ENCODE results near the gene CCNI2.

The CCNI2 gene

DNA sequence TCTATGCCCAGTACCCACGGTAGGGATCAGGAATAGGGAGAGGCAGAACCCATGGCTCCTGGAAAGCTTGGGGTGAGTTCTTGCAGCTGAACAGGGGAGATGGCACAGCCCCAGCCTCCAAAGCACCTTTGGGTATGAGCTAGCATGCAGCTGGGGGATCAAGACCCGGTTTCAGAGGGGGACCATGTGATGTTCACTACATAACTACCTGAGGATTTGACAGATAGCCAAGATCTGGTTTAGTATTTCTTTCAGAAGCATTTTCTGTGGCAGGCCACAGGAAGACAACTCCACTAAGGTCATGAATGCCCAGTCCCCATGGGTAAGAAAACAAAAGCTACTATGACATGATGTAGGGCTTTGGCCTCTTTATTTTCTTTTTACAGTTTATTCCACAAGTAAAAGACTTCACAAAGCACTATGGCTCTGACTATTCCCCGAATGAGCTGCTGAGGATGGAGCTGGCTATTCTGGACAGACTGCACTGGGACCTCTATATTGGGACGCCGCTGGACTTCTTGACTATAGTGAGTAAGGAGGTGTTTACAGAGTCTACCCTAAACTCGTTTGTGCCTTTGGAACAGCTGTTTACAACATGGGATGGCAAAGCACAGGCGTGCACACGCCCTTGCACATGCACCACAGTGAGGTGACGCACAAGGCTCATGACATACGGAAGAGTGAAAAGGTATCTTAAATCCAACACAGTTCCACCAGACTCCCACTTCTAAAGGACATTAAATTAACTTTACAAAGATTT, 3.4 kb downstream of the CCNI2 start:
- DNase-seq (ENCODE audit: low read depth) = no peak

DNA sequence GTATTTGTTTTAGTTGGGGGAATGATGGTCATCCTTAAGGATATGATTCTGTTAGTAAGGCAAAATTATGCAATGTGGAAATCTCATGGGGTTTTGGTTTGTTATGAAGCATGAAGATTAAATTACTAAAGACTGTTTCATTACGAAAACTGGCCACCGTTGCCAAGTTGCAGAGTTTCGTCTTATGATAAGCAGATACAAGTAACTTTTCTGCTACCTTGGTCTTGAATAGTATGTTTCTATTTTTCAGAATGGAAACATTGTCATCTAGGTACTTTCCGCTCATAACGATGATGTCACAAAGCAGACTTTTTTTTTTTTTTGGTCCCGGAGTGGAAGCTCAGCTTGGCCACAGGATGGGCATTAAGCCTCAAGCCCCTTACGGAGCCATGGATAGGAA, 4.2 kb downstream of the CCNI2 start:
- DNase-seq (ENCODE audit: low read depth) = no peak

DNA sequence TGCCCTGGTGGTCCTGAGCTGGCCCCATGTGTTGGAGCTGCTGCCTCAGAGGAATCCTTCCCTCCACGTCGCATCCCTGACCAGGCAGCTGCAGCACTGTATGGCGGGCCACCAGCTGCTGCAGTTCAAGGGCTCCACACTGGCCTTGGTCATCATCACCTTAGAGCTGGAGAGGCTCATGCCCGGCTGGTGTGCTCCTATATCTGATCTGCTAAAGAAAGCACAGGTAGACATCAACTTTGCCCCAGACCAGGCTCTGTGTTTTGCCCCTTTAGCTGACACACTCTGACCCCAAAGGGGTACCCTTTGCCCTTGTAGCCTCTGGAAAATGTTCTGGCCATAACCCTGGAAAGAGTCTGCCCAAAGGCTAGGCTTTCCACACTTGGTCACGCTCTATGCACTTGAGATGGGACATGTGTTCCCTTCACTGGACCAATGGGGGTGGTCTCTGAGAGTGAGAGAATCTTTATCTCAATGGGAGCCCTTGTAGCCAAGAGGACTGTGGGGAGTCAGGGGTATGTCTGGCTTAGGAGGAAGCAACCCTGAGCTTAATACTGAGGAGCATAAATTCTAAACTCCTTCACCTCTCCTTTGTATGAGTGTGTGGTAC, 4.8 kb downstream of the CCNI2 start:
- DNase-seq (ENCODE audit: low read depth) = no peak

DNA sequence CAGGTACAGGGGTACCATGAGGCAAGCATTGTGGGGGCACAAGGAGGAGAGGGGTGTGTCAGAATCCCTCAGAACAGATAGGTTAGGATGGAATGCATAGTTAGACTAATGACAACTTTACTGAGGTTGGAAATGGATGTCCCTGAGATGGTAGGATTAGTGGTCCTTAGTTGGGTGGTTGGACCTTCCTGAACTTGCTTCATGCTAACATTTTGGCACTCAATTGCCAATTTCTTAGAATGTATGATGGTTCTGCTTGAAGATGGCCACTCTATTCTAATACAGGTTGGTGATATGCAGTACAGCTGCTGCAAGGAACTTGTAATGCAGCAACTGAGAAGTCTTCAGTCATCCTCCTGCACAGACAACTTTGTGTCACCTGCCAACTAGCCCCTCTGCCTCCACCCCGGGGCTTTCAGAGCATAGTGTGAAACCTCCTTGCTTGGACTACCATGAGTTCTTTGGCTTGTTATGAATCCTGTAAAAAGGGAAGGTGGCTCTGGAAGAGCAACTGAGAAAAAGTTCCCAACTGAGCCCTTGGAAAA, 5.4 kb downstream of the CCNI2 start:
- DNase-seq (ENCODE audit: low read depth) = no peak

DNA sequence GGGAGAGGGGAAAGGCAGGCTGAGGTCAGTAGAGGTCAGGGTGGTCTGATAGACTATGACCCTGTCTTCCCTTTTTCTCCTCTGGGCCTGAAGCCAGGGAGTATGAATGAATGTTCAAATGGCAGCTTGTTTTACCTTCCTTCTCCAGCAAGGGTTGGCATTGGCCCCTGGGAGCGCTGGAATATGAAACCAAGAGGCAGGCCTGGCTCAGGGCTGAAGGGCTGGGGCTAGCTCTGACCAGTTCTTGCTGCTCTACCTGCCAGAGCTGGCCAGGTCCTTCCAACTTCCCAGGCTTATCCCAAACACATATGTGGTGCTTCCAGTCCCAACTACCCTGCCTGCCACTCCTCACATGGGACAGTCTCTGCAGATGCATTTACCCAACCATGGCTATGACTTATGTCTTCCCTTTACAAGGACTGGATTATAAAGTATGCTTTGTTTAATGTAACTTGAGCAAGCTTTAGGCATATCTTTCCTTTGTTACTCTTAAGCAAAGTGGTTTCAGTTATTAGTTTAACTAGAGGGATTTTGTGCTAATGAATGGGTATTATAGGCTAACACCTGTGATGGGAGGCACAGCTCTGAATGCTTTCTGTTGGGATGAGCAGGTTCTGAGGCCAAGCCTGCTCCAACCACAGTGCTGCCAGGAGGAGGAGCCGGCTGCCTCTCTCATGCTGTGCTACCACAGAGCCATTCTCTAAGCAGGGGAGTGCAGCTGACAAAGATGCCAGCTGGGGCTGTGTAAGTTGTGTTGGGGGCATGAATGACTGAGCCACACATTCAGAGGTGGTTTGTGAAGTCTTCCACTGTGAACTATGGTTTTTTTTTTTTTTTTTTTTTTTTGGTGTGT, 6.1 kb downstream of the CCNI2 start:
- DNase-seq (ENCODE audit: low read depth) = no peak

DNA sequence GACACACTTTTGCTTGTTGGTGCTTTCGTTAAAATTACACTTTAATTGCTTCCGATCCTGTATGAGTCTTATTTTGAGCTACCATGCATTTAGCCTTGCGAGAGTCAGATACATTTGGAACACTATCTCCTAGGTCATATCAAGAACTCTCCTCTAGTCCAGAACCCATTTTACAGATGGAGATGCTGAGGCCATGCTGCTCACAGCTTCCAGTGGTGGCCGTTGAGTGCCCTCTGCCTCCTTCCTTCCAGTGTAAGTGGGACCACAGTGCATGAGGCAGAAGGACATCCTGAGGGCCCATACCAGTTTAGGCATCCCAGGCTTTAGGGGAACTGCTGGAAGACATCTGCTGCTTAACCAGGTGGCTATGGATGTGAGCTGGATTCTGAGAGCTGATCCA, 6.9 kb downstream of the CCNI2 start:
- no peak for DNase-seq (ENCODE audit: low read depth)

DNA sequence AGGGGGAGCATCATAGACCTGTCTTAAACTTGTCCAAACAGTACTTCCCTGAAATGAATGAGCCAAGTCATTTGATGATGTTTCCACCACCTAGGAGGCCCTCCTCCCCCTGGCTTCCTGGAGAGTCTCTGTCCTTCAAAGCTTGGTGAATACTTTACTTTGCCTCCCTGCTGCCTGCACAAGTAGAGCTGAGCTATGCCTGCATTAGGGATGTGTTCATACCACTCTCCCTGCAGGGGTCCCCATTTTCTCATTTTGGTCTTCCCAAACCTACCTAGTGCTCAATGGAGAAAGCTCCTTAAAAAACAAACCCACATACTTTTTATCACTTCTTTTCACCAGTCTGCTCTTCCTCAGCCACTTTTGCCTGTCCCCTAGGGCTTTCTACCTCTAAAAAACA, 7.7 kb downstream of the CCNI2 start:
- DNase-seq (ENCODE audit: low read depth) = no peak

DNA sequence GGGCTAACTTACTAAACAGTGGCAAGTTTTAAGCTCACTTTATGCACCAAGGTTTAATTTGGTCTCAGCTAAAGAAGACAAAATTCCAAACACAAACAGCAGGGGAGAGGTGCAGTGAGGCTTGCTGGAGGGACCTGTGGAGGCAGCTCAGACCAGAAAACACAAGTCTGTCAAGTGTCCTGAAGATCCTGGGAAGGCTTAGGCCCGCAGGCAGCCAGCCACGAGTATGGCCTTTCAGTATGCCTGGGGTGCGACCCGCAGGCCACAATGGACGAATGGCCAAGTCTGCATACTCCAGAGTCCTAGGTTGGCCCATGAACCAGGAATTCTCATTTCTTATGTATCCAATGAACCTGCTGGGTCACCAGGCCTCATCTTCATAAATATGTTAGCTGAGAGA, 9.3 kb downstream of the CCNI2 start:
- DNase-seq (ENCODE audit: low read depth) = no peak

DNA sequence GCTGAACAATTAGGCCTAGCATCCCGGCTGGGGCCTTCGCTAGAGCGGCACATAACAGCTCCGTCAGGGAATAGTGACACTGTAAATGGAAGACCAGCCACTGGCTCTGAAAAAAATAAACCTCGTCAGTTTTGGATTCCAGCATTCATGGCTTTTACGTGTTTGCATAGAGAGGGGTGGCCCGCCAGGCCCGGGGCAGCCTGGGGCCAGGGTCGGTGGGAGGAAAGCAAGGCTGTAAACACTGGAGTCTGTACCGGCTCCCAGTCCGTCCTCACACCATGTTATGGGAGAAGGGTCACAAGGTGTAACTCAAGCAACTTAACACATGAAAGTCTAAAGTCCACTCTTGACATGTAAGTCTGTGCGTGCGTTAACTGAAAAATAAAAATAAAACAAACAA, 11.2 kb downstream of the CCNI2 start:
- no peak for DNase-seq (ENCODE audit: low read depth)

DNA sequence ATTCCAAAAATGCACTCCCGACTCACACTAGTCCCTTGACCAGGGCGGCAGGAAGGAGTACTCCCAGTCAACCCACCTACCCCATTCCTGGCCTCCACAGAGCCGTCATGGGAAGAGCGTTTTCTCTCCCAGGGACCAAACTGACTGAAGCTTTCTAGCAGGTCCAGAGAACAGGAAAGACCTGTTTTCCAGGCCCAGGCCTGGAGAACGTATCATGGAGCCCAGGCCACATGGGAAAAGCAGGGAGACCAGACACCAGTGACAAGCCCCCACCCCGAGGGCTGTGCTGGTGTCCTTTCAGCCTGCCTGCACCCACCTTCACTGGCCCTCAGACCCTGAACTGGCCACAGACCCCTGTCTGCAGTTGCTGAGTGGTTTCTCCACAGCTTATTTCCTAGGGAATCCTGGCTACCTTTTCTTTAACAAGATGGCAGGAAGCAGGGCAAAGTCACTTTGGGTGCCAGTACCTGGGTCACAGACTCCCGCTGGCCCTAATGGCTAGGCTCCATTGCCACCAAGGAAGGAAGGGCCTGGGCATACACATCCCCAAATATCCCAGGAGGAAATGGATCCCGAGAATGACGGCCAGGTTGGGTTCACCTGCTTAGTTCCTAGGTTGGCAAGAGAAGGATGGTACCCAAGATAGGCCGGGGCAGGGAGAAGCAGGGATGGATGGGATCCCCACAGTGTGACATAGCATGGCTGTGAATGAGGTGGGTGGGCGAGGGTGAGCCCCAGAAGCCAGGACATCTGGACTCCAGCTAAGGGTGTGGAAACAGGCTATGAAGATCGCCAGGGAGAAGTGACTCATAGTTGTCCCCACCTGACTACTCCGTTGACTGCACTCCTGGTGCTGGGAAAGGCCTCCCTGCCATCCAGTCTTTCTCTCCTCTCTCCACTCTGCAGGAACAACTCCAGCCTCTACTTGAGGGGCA, 12.2 kb downstream of the CCNI2 start:
- no peak for DNase-seq (ENCODE audit: low read depth)

DNA sequence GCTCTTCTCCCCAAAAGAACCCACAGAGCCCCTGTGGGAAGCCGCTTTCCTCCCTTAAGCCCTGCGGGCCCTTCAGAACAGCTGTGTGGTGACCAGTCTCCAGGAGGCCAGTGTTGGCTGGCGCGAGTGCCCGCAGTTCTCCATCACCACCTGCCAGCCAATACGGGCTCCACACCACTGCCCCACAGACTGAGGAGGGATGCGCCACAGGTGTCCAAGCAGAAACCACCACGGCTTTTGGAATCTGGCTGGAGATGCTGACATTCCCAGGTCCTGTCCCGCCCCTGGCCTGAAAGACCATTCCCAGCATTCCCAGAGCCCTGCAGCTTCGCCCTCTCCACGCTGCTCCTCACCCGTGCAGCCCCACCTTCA, 12.8 kb downstream of the CCNI2 start:
- DNase-seq (ENCODE audit: low read depth) = no peak

DNA sequence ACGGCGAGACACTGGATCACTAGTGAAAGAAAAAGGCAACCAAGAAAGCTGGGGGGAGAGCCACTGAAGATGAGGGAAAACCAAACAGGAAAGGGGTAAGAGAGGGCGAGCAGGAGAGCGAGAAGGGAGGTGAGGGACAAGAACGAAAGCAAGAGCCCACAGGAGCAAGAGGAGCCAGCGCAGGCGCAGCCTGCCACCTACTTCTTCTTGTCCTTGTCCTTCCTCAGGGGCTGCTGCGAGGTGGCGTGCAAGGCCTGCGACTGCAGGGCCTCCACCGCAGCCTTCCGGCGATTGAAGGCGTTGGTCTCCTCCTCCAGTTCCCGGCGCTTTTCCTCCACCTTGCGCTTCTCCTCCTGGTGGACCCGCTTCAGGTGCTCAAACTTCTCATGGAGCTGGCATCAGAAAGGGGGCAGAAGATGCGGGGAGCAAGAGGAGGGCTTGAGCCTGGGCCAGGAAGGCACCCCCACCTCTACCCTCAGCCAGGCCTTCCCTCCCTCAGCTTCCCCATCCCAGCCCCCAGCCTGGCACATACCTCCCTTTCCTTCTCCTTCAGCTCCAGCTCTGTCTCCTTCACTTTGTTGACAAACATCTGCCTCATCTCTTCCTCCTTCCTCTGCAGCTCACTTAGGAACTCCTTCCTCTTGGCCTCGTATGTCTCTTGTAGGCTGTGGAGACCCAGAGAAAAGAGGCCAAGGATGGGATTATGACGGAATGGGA, 13.5 kb downstream of the CCNI2 start:
- no peak for DNase-seq (ENCODE audit: low read depth)

DNA sequence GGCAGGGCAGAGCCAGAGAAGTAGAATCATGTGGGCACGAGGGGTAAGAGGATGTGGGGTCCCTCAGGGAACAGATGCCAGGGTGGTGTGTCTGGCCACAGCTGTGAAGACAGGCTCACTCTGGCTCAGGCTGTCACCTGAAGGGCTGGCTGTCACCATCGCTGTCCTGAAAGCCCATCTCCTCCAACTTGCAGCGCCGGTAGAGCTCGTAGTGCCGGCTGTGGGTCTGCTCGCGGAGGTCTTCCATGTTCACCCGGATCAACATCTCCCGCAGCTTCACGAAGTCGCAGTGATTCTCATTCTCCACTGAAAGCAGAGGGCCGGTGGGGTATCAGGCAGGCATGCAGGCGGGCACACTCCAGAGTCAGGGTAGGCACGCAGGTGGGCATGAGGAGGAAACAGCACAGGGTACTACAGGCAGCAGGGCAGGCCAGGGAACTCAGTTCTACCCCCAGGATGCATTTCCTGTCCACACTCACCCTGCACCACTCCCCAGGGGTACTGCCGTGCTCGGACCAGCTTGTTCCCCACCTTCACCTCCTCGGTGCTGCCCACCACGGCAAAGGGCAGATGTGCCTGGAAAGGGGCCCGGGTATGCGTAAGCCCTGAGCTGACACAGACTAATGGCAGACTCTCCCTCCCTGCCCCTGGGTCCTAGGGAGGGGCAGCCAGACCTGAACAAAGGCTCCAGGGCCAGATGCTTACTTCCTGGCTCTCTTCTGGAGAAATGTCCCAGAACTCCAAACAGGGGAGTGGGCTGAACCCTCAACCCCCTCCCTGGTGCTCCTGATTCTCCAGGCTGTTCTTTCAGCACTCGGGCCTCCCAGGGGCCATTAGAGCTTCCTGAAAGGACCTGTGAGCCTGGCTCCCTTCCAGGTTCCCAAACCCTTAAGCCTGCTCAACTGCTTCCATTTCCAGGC, 14.4 kb downstream of the CCNI2 start:
- DNase-seq (ENCODE audit: low read depth) = no peak

DNA sequence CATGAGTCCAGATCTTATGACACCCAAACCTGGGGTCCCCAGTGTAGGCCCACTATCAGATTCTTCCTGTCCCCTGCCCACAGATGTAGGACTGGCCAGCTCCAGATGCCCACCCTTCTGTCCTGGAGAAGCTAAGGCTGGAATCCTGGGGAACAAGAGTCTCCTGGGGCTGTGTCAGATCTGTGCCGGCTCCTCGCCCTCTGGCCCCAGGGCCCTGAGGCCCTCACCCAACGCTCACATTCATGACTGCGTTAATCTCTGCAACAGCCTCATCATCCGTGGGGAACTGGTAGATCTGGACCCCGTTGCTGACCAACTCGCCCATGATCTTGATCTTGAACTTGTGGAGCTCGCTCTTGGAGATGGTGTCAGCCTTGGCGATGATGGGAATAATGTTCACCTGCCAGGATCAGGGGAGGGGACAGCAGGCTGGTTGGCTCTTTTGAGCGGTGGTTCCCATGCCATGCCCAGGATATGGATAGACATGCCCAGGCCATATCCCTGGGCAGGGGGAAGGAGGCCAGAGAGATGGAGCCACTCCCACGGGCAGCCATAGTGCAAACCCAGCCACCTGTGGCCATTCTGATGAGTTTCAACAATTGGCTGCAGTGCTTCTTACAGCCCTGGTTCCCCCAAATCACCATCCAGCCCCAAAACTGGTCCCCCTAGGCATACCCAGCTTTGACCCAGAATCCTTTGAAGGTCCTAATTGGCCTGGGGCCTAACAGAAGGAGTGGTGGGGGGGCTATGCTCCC, 15.2 kb downstream of the CCNI2 start:
- DNase-seq (ENCODE audit: low read depth) = no peak

DNA sequence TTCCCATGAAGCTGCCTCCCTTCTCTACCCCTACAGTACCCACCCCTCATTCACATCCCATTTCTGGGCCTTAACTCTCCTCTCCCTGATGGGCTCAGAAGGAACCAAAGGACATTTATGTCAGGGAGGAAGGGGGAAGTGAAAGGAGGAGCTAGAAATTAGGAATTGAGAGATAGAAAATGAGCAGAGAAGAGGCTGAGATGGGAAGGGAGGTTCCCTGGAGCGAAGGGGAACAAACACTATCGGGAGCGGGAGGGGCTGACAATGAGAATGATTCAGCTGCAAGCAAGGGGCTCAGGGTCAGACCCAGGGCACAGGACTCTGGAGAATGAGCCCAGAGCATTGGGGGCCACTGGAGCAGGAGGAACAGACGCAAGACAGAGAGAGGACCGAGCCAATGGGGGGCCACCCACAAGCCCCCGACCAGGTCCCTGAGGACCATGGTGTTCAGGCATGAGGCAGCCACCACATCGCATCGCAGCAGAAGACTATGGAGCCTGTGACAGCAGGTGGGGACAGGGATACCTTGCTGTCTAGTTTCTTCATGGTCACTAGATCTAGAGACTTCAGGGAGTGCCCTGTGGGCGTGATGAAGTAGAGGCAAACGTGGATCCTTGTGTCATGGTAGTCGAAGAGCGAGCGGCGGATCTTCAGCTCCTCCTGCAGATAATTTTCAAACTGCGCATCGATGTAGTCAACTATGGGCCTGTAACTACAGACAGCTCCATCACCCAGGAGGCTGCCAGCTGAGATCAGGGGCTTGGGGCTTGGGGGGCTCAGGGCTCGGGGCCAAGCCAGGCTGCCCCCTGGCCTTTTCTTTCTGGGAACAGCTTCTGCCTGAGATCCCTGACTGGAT, 16.2 kb downstream of the CCNI2 start:
- DNase-seq (ENCODE audit: low read depth) = no peak

DNA sequence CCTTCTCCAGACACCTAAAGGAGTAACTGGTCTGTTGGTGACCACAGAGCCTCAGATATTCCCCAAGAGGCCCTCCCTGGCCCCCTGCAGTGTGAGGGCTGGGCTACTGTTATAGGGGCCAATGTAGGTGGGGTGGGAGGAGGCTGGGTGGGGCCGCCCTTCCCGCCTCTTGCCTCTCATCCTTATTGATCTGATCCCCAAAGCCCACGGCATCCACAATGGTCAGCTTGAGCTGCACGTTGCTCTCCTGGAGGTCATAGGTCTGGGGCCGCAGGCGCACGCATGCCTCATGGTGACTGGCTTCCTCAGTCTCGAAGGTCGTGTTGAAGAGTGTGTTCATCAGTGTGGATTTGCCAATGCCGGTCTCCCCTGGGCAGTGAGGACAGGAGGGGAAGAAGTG, 16.8 kb downstream of the CCNI2 start:
- DNase-seq (ENCODE audit: low read depth) = no peak

DNA sequence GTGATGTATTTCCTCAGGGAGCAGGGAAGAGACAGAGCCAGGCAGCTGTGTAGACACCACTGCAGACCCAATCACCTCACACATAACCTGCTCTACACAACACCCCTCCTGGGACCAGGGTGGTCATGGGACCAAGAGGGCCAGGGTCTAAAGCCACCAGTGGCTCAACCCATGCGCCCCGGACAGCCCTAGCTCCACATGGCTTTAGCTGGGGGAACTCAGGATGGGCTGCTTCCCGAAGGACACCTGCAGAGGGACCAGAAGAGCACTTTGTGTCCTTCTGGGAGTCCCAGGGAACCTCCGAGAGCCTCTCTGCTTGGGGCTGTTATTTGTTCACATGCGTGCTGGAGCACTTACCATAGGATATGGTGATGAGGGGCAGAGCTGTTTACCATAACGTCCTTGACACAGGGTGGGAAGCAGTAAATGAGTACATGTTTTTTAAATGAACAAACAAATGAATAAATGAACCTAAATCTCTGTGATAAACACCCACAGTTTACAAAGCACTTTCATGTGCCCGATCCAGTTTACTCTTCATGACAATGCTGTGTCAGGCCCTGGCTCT, 17.5 kb downstream of the CCNI2 start:
- DNase-seq (ENCODE audit: low read depth) = no peak
